Keratinocyte (primary cell): ENCODE results near the gene NR5A1. TPM values are rescaled to one million over a fixed set of nuclear protein-coding genes. Genes with fewer than 3 reads are reported as not detected.

Experiments used
- DNase-seq: peaks from one replicate; pipeline ENCODE4 v3.0.0-alpha.2; 2011; ENCODE audit warnings: low read depth, missing footprints, low spot score
- FAIRE-seq: peaks from 2 replicates; lab custom pipeline; 2011; peaks lifted over from hg19 to GRCh38; lab: Jason Lieb, UNC
- H2AFZ ChIP-seq: 2 replicates; pipeline ENCODE4 v1.6.0; 2012; ENCODE audit warnings: low read length, control low read depth, inconsistent platforms; ENCODE audit not compliant: control insufficient read depth
- H3K27ac ChIP-seq: 2 replicates; pipeline ENCODE4 v1.5.1; 2011; ENCODE audit warnings: low read length; ENCODE audit not compliant: control insufficient read depth, insufficient read depth
- H3K27me3 ChIP-seq: 3 replicates; pipeline ENCODE4 v1.6.0; 2011; ENCODE audit warnings: low read length; ENCODE audit not compliant: control insufficient read depth, insufficient read depth; ENCODE audit errors: extremely low read depth
- H3K36me3 ChIP-seq, 2 experiments: 2 replicates in 1 of 2; 3 replicates in 1 of 2; pipeline ENCODE4 v1.5.1; 2011; ENCODE audit warnings: low read length in 2 of 2, mild to moderate bottlenecking in 1 of 2; ENCODE audit not compliant: control insufficient read depth in 2 of 2, insufficient read depth in 2 of 2; ENCODE audit errors: extremely low read depth in 1 of 2
- H3K4me1 ChIP-seq: 3 replicates; pipeline ENCODE4 v1.5.1; 2011; ENCODE audit warnings: low read length; ENCODE audit not compliant: control insufficient read depth, insufficient read depth; ENCODE audit errors: extremely low read depth
- H3K4me2 ChIP-seq: 3 replicates; pipeline ENCODE4 v1.6.0; 2011; ENCODE audit warnings: low read depth, low read length; ENCODE audit not compliant: control insufficient read depth, insufficient read depth; ENCODE audit errors: extremely low read depth
- H3K4me3 ChIP-seq, 3 experiments: fragments of 200-600 bp in 1 of 3; sonication (generic) in 1 of 3; 2 replicates in 2 of 3; 3 replicates in 1 of 3; pipeline ENCODE4 v1.5.1; 2011 to 2016; ENCODE audit warnings: low read length in 3 of 3, mild to moderate bottlenecking in 3 of 3, control low read depth in 2 of 3, inconsistent platforms in 1 of 3, low read depth in 1 of 3, mixed read lengths in 1 of 3, mixed run types in 1 of 3, moderate library complexity in 1 of 3; ENCODE audit not compliant: control insufficient read depth in 2 of 3, insufficient read depth in 2 of 3; ENCODE audit errors: extremely low read depth in 1 of 3
- H3K79me2 ChIP-seq: 2 replicates; pipeline ENCODE4 v1.6.0; 2012; ENCODE audit warnings: low read length; ENCODE audit not compliant: control insufficient read depth, insufficient read depth
- H3K9ac ChIP-seq: 3 replicates; pipeline ENCODE4 v1.6.0; 2011; ENCODE audit warnings: low read length; ENCODE audit not compliant: control insufficient read depth, insufficient read depth; ENCODE audit errors: extremely low read depth
- H3K9me1 ChIP-seq: 3 replicates; pipeline ENCODE4 v1.6.0; 2011; ENCODE audit warnings: low read length; ENCODE audit not compliant: control insufficient read depth, insufficient read depth; ENCODE audit errors: extremely low read depth
- H3K9me3 ChIP-seq: 2 replicates; pipeline ENCODE4 v1.5.1; 2012; ENCODE audit warnings: low read depth, low read length; ENCODE audit not compliant: control insufficient read depth
- H4K20me1 ChIP-seq: 3 replicates; pipeline ENCODE4 v1.6.0; 2011; ENCODE audit warnings: low read length; ENCODE audit not compliant: control insufficient read depth, insufficient read depth; ENCODE audit errors: extremely low read depth
- CTCF ChIP-seq, 3 experiments: IDR thresholded peaks in 1 of 3; conservative IDR thresholded peaks in 1 of 3; optimal IDR thresholded peaks in 1 of 3; 2 replicates in 2 of 3; 3 replicates in 1 of 3; pipeline versions ENCODE3 to v1.5.1; 2011; ENCODE audit warnings: low read length in 3 of 3, mild to moderate bottlenecking in 3 of 3, moderate library complexity in 2 of 3, control low read depth in 1 of 3, inconsistent platforms in 1 of 3; ENCODE audit not compliant: insufficient read depth in 2 of 3; ENCODE audit errors: extremely low read depth in 1 of 3
- EZH2 ChIP-seq: IDR thresholded peaks from one replicate; pipeline ENCODE4 v1.6.1; 2012; ENCODE audit warnings: inconsistent platforms, mild to moderate bottlenecking, low read length, moderate library complexity
- dilution Hi-C: fragments of 300-500 bp; cut with MboI; formaldehyde crosslinking; loops from one replicate; pipeline ENCODE4 v1.7.0; 2020; ENCODE audit warnings: low sequenced_read_pairs; ENCODE audit not compliant: extremely low pct_ligation_motif_present
- polyA plus RNA-seq, 5 experiments: library from polyadenylated mRNA; depleted of rRNA in 3 of 5; stranded (reverse) in 3 of 5; stranded (forward) in 1 of 5; unstranded in 1 of 5; fragments of >200 nt; gene quantifications; 1 replicate in 1 of 5; 2 replicates in 3 of 5; 3 replicates in 1 of 5; pipeline versions ENCODE4 v1.2.1 to v1.2.3, GENCODE V29; 2011 to 2012; ENCODE audit warnings: missing spikeins in 2 of 5, low read depth in 1 of 5, low replicate concordance in 1 of 5

The NR5A1 gene
- polyA plus RNA-seq, 1 donor (not counting 4 experiments of a cell fraction or from before 2014, with no cell fraction given) = not detected

- dilution Hi-C loops = loop anchor here (25.0 kb wide), 1 partner anchor 140 kb away; no protein-coding TSS in a partner anchor
- FAIRE-seq (no peak), DNase-seq (no peak)
- Histone ChIP-seq H3K9ac (no peak overlapping the region), H3K4me3 (no peak overlapping the region), H3K4me1 (no peaks in the 10 kb centered on the region), H3K79me2 (no peaks in the 10 kb centered on the region), H3K36me3 (peaks cover 0 to 4% of the 10 kb centered on the region in 2 experiments), H3K4me2 (no peak overlapping the region), H2AFZ (no peak overlapping the region), H3K27ac (no peak overlapping the region), H3K9me1 (no peaks in the 10 kb centered on the region), H3K9me3 (no peaks in the 10 kb centered on the region), H3K27me3 (no peaks in the 10 kb centered on the region), H4K20me1 (no peaks in the 10 kb centered on the region)
- TF ChIP-seq CTCF (optimal IDR thresholded peaks at IDR 0.05 in 1 of 3, IDR thresholded peaks at IDR 0.05 in 1 of 3, conservative IDR thresholded peaks at IDR 0.05 in 1 of 3; ENCODE audit: extremely low read depth in 1 of 3, insufficient read depth in 2 of 3, low read length in 3 of 3) (no peak), EZH2 (no peak)
Observed at GRCh38 chr9:124527781-124528180, 20.6 kb upstream of the NR5A1 start.

- H2AFZ ChIP-seq = no peak overlapping the region
- no peak overlapping the region for H3K4me3 ChIP-seq
- TF ChIP-seq CTCF (optimal IDR thresholded peaks at IDR 0.05 in 1 of 3, IDR thresholded peaks at IDR 0.05 in 1 of 3, conservative IDR thresholded peaks at IDR 0.05 in 1 of 3; ENCODE audit: extremely low read depth in 1 of 3, insufficient read depth in 2 of 3, low read length in 3 of 3) (no peak), EZH2 (no peak)
- H3K36me3 ChIP-seq = peaks cover 0 to 4% of the 10 kb centered on the region in 2 experiments
- H4K20me1 ChIP-seq = no peaks in the 10 kb centered on the region
- no peak overlapping the region for H3K27ac ChIP-seq
- H3K27me3 ChIP-seq = no peaks in the 10 kb centered on the region
- no peaks in the 10 kb centered on the region for H3K4me1 ChIP-seq
- no peak overlapping the region for H3K9ac ChIP-seq
- DNase-seq (no peak), FAIRE-seq (no peak)
- no peaks in the 10 kb centered on the region for H3K9me3 ChIP-seq
- no peaks in the 10 kb centered on the region for H3K9me1 ChIP-seq
- H3K4me2 ChIP-seq = no peak overlapping the region
- dilution Hi-C loops = loop anchor here (25.0 kb wide), 1 partner anchor 139 kb away; no protein-coding TSS in a partner anchor
- no peaks in the 10 kb centered on the region for H3K79me2 ChIP-seq
Observed at GRCh38 chr9:124526174-124526573, 19.0 kb upstream of the NR5A1 start.
